ENCODE results near the gene PON2.

Gene PON2

GRCh38 chr7:95444796-95445195 lies 10.0 kb upstream of the PON2 start:
- no peak for TF ChIP-seq CTCF (IDR thresholded peaks at IDR 0.05; ENCODE audit: extremely low read depth, insufficient read depth, missing control alignments)
- no peak for DNase-seq (ENCODE audit: low spot score)
- in situ Hi-C loops (cut with MboI; ENCODE audit: low pct_unique_long_range_greater_than_20kb, low sequenced_read_pairs, unreplicated experiment) = no loop called here

- no peak for DNase-seq (ENCODE audit: low spot score)
- in situ Hi-C loops (cut with MboI; ENCODE audit: low pct_unique_long_range_greater_than_20kb, low sequenced_read_pairs, unreplicated experiment) = no loop called here
- no peak for TF ChIP-seq CTCF (IDR thresholded peaks at IDR 0.05; ENCODE audit: extremely low read depth, insufficient read depth, missing control alignments)
Observed at GRCh38 chr7:95441042-95441823, 6.4 kb upstream of the PON2 start.

- TF ChIP-seq CTCF (IDR thresholded peaks at IDR 0.05; ENCODE audit: extremely low read depth, insufficient read depth, missing control alignments) = no peak
- no peak for DNase-seq (ENCODE audit: low spot score)
- in situ Hi-C loops (cut with MboI; ENCODE audit: low pct_unique_long_range_greater_than_20kb, low sequenced_read_pairs, unreplicated experiment) = no loop called here
Observed at GRCh38 chr7:95440394-95441038, 5.7 kb upstream of the PON2 start.

GRCh38 chr7:95436407-95436806 lies 1.6 kb upstream of the PON2 start:
- in situ Hi-C loops (cut with MboI; ENCODE audit: low pct_unique_long_range_greater_than_20kb, low sequenced_read_pairs, unreplicated experiment) = no loop called here
- no peak for TF ChIP-seq CTCF (IDR thresholded peaks at IDR 0.05; ENCODE audit: extremely low read depth, insufficient read depth, missing control alignments)
- no peak for DNase-seq (ENCODE audit: low spot score)

- in situ Hi-C loops (cut with MboI; ENCODE audit: low pct_unique_long_range_greater_than_20kb, low sequenced_read_pairs, unreplicated experiment) = no loop called here
- no peak for TF ChIP-seq CTCF (IDR thresholded peaks at IDR 0.05; ENCODE audit: extremely low read depth, insufficient read depth, missing control alignments)
- DNase-seq (ENCODE audit: low spot score) = no peak
Observed at GRCh38 chr7:95435422-95435780, 573 bp upstream of the PON2 start.

GRCh38 chr7:95433952-95434556 lies 774 bp downstream of the PON2 start:
- in situ Hi-C loops (cut with MboI; ENCODE audit: low pct_unique_long_range_greater_than_20kb, low sequenced_read_pairs, unreplicated experiment) = no loop called here
- no peak for TF ChIP-seq CTCF (IDR thresholded peaks at IDR 0.05; ENCODE audit: extremely low read depth, insufficient read depth, missing control alignments)
- DNase-seq (ENCODE audit: low spot score) = no peak
